ENCODE data around the gene GRK5.

DNA sequence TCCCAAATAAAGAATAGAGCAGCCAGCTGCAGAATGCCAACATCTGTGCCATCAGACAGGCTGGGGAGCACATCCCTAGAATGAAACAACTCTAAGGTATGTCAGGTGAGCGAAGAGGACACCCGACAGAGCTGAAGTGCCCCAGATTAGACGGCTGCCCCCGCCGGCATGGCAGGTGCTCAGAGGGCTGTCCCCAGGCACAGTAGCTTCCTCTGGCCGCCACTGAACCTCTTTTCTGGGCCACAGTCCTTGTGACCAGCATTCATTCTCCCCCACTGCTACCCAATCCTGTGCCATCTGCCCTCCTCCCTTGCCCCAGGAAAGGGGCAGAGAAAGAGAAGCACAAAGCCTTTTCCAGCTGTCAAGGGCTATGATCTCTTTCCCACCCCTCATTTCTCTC is 293.4 kb downstream of the GRK5 start:
- TF ChIP-seq EZH2 (IDR thresholded peaks at IDR 0.05; ENCODE audit: insufficient read depth, poor library complexity, severe bottlenecking) (no peak), EZH2phosphoT487 (IDR thresholded peaks at IDR 0.05; ENCODE audit: insufficient read depth, low read depth) (no peak)
